HG03045 (cell line): Measurements from ENCODE around the gene ATG7.
"Not testable (repeated sequence)": the region's sequence is repeated elsewhere in the genome, so short reads cannot be mapped to it uniquely, and the experiment has no call there.

Experiments
- ATAC-seq: cut with Tn5 transposase; IDR thresholded peaks from one replicate; pipeline ENCODE4 v1.9.1; 2021; ENCODE audit warnings: mild to moderate bottlenecking, moderate library complexity; ENCODE audit not compliant: unreplicated experiment

The ATG7 gene

DNA sequence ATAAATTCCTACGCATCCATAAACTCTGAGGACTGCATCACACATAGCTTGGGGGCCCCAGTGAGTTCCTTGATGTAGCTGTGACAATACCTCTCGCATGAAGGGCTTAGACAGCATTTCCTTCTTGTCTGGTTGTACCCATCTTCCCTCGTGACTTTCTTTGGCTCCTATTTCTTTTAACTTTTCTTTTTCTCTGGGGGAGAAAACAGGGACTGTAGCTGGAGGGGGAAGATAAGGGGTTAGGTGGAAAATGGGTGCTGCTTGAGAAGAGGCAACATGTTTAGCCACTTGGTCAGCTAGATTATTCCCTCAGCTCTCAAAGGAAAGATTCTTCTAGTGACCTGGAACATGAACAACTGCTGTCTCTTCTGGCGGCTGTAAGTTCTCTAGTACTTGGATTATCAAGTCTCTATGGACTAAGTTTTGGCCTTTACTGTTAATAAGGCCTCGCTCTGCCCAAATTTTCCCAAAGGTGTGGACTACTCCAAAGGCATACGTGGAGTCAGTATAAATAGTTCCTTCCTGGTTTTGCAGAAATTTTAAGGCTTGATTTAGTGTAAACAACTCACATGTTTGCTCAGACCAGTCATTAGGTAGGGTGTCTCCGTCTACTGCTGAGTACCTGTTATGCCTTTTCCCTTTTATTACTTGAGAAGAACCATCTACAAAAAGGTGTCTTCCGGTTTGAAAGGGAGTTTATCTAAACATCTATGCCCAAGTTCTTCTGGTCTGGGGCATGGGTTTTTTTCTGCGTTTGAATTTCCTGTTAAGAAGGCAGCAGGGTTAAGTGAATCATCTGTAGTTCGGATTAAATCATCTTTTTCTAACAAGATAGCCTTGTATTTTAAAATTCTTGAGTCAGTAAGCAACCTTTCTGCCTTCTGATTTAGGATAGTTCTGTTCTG, 21.0 kb upstream of the ATG7 start:
- ATAC-seq, result no peak

DNA sequence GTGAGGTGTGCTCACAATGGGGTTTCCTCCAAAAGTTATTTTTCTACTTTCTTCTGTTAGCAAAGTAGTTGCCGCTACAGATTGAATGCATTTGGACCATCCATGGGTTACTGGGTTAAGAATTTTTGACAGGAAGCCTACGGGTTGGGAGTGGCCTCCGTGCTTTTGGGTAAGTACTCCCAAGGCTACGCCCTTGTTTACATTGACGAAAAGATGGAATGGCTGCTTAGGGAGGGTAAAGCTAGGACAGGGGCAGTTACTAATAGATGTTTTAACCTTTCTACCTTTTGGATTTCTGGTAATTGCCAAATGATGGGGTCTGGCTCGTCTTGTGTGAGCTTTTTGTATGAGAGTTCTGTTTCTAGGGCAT, 20.4 kb upstream of the ATG7 start:
- no peak for ATAC-seq

DNA sequence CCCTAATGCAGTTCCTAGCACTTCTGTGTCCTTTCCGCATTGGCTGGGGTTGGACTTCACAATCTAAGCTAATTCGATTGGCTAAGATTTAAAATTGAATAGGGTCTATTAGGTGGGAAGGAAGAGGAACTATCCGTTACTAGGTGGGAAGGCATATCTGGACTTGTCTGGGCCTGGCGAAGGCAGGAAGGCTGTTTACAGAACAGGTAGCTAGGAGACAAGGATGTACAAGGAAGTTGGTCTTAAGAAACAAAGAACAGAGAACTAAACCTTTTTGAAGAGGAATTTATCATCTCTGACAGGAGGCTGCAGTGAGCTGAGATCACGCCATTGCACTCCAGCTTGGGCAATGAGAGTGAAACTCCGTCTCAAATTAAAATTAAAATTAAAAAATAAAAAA, 17.3 kb upstream of the ATG7 start:
- ATAC-seq, result no peak

DNA sequence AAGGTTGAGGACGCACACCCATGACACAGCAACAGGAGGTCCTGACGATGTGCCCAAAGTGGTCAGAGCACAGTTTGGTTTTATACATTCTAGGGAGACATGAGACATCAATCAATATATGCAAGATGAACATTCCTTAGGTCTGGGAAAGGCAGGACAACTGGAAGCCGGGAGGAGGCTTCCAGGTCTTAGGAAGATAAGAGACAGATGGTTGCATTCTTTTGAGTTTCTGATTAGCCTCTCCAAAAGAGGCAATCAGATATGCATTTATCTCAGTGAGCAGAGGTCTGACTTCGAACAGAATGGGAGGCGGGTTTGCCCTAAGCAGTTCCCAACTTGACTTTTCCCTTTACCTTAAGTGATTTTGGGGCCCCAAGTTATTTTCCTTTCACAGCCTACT, 16.7 kb upstream of the ATG7 start:
- not testable (repeated sequence) for ATAC-seq

DNA sequence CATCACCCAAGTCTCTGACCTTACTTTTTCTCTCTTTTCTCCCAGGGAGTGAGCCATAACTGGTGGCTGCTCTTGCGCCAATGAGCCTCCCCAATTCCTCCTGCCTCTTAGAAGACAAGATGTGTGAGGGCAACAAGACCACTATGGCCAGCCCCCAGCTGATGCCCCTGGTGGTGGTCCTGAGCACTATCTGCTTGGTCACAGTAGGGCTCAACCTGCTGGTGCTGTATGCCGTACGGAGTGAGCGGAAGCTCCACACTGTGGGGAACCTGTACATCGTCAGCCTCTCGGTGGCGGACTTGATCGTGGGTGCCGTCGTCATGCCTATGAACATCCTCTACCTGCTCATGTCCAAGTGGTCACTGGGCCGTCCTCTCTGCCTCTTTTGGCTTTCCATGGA, 13.2 kb upstream of the ATG7 start:
- no peak for ATAC-seq

DNA sequence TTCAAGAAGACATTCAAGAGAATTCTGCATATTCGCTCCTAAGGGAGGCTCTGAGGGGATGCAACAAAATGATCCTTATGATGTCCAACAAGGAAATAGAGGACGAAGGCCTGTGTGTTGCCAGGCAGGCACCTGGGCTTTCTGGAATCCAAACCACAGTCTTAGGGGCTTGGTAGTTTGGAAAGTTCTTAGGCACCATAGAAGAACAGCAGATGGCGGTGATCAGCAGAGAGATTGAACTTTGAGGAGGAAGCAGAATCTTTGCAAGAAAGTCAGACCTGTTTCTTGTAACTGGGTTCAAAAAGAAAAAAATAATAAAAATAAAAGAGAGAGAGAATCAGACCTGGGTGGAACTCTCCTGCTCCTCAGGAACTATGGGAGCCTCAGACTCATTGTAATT, 11.7 kb upstream of the ATG7 start:
- no peak for ATAC-seq

DNA sequence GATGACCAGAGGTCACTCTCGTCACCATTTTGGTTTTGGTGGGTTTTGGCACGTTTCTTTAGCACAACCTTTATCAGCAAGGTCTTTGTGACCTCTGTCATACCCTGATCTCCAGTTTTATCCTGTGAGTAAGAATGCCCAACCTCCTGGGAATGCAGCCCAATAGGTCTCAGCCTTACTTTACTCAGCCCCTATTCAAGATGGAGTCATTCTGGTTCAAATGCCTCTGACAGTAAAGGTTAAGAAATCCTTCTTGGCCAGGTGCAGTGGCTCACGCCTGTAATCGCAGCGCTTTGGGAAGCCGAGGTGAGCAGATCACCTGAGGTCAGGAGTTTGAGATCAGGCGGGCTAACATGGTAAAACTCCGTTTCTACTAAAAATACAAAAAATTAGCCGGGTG, 3.2 kb upstream of the ATG7 start:
- no peak for ATAC-seq

DNA sequence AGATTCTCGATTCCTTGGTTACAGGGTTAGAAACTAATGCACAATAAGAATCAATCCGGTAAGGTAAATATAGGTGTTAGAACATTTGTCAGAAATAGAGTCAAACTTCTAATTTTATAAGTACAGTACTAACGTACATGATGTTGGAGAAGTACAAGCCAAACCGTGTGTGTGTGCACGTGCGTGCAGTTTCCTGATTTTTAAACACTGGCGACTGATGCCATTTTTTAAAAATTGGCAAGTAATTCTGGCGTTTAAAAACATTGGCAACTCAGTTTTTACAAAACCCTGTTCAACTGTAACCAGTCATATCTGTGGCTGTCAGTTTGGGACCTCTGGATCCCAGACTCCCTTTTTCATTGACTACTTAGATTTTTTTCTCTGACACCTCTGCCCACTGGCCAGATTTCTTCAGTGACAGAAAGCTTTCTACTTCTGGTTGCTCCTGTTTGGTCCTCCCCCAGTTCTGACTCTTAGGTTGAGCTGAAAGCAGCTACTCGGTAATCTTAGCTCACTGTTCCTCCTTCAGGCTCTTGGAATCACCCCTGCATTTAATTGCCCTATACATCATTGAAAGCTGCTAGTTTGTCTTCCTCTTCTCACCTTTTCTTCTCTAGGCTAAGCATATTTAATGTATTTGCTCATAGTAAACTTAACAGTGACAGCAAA, 843 bp downstream of the ATG7 start:
- no peak for ATAC-seq

DNA sequence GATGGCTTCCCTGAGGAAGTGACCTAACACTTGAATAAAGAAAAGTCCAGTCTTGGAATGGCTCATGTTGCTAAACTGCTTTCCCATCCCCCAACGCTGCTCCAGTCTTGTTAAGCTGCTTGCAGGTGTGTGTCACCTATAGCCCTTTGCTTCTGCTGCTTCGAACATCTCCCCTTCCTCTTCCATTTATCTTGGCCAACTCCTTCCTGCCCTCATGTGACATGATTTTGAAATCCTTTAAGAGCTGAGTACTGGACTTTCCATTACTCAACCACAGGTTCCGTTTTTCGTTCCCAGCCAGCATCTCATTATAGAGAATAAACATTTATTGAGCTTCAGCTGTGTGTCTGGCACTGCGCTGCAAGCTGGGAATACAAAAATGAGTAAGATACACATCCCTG, 1.7 kb downstream of the ATG7 start:
- no peak for ATAC-seq

DNA sequence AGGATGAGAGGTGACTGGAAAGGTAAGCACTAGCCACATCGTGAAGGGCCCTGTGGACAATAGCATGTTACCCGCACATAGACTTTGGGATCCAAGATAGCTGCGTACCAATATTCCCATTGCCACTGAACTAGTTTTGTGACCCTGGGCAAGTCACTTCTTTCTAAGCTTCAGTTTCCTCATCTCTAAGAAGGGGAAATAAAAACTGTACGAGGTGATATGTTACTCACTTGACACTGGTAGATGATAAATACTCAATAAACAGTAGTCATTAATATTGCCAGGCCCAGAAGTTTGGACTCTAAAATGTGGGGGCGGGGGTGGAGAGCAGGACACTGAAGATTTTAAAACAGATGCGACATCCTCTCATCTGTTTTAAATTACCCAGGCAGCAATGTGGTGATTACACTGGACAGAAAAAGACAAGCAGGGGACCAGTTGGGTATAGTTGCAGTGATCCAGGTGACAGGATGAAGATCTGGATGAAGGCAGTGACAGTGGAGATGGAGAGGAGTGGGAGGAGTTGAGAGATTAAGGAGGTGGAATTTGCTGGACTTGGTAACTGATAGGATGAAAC, 2.5 kb downstream of the ATG7 start:
- ATAC-seq, result no peak

DNA sequence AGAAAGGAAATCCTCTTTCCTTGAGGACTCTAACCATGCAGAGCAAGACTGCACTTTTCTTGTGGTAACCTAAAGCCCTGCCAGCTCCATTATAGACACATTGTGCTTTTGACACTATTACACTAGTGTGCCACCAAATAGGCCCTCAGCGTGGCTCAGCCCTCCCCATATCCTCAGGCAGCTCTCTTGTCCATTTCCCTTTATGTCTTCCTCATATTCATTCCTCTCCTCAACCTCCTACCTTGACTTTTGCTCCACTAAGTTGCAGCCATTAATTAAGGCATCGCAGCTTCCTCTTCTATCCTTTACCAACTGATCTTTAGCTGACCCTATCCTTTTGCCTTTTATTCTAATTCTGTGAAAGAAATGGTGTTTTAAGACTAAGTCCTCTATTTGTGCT, 3.7 kb downstream of the ATG7 start:
- no peak for ATAC-seq

DNA sequence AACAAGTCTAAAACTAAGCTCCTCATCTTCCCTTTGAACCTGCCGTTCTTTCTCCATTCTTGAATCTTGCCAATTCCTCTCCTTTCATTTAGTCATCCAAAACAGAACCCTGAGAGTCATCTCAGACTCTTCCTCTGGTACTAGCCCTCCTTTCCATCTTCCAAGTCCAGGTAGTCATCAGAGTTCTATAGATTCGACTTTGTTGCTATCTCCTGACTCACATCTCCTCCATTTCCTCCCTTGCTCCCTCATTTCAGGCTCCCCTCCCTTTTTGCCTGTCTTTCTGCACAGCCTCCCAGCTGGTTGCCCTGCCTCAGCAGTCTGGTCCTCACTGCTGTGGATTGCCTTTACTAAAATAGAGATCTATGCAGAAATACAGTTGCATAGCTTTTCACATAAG, 4.7 kb downstream of the ATG7 start:
- no peak for ATAC-seq

DNA sequence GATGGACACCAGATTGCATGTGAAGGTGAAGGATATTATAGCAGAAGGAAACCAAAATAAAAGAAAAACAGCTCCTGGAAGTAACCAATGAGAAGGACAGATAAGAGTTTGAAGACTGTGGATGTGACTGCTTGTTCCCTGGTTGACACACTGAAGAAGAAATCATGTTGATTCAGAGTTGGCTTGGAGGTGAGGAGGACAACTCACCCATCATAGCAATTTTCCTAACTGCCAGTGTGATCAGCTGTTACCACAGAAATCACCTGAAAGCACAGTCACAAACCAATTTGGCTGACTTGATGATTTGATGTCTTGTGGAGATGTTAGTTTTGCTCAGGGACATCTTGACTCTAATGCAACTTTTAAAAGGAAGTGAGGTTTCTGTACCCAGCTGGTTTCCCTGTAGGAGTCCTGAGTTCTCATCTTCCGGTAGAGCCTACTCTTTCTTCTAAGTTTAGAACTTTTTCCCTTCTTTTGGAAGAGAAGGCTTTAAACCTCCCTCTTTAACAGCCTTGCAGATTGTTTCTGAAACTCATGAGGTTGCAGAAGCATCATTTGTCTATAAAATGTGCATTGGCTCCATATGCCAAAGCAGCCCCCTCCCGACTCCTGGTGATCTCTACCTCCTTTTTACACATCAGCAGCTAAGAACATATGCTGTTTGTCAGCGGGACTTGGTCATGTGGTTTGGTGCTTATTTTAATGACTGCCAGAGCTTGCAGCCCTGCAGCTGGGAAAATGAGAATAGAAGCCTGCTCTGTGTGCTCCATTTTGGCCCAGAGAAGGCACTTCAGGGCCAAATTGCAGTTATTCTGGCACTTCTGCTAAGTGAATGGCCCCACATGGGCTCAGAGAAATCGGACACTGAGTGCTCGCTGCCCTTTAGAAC, 10.3 kb downstream of the ATG7 start:
- ATAC-seq, result no peak

DNA sequence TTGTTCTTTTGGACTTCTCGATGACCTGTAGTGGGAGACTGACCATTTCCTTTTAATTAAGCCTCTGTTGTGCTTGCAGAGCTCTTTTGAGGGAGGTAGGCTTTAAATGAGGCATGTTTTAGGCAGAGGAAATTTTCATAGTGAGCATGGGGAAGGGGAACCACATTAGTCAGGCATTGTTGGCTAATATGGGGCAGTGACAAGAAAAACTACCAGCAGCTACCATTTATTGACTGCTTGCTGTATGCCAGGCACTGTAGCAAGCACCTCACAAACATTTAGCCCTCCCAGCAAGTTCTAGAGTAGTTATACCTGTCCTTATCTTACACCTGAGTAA, 10.9 kb downstream of the ATG7 start:
- no peak for ATAC-seq

DNA sequence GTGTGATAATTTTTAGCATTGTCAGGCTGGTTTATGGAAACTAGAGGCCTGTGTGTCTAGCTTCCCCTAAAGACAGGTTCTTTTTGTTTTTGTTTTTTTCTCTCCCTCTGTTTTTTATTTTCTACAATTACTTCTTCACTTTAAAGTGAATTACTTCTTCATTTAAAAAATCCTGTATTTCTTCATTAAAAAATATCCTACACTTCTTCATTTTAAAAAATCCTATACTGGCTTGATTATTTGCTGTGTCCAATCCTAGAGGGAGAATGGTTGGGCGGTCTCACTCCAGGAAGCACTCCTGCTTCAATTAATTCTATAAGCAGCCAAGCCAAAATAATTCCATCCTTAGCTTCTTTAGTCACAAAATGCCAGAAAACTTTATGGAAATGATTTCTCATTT, 11.8 kb downstream of the ATG7 start:
- no peak for ATAC-seq

DNA sequence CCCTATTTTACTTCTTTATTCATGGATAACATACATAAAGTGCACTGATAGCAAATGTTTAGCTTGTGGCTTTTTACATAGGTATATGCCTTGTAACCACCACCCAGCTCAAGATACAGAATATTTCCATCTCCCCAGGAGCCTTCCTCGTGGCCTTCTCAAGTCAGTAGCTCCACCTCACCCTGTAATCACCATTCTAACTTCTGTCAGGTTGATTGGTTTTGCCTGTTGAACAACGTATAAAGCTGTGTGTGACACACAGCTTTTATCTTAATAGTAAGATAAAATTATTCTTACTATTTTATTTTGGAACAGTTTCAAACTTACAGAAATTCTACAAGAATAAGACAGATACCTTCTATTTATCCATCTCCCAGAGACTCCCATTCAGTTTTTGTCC, 13.3 kb downstream of the ATG7 start:
- ATAC-seq, result no peak

DNA sequence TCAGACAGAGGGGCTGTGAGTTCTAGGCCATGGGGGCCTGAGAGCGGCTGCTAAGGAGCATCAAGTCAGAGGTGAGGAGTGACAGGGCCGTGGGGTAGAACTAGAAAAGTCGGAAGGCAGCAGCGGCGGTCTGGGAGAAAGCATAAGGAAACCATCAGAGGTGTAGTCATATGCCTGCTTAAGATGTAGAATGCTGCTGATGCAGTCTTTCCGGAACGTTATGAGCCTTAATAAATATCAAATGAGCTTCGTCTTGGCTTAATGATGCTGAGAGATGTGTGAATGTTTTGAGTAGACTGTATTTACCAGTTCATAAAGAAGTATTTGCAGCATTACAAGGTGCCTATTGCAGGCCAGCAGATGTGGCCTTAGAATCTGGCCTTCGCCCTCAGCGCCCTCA, 15.2 kb downstream of the ATG7 start:
- ATAC-seq, result no peak

DNA sequence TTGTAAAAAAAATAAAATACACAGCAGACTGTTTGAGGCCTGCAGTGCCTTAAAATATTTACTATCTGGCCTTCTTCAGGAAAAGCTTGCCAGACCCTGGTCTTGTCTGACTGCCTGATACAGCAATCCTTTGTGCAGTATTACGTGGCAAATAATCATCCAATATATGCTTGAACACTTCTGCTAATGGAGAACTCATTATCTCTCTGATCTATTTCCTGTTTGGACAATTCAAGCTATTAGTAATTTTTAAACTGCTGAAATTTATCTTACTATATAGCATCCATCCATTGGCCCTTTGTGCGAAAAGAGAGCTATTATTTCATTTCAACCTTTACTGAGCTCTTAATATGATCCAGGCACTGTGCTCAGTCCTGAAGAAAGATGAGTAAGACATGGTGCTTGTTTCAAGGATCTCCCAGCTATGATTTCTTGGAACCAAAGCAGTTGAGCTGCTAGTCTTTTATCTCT, 15.9 kb downstream of the ATG7 start:
- ATAC-seq, result no peak

DNA sequence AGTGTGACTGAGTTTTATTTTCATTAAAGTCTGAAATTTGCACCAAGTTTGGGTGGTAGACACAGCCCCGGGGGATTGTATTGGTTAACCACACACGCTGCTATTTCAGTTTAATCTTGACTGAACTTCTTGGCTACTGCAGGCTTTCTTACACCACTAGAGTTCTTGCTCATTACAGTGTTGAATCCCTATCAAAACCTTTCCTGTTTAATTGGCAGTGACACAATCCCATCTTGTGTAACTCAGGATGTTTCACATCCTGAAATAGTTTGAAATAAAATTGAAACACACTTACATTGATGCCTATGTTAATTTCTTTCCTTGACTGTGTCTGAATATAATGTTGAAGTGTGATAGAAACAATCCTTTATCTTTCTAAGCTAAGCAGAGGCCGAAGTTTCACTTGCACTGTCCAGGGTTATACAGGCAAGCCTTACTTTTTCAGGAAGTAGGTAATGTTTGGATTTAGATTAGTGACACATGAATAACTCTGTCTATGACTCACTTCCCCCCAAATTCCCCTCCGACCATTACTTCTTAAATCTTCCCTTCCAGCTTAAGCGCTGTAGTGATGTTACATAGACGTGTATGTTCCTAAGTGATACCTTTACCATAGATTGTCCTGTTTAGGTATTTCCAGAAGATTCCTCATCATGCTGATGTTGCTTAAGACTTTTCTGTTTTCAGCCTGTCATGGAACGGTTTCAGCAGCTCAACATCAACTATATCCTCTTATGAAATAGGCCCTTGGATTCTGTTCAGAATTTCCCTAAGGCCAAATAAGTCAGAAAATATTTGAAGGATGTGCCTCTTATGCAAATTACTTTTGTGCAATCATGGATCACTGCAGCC, 16.8 kb downstream of the ATG7 start:
- peak; percentile 59 for ATAC-seq

DNA sequence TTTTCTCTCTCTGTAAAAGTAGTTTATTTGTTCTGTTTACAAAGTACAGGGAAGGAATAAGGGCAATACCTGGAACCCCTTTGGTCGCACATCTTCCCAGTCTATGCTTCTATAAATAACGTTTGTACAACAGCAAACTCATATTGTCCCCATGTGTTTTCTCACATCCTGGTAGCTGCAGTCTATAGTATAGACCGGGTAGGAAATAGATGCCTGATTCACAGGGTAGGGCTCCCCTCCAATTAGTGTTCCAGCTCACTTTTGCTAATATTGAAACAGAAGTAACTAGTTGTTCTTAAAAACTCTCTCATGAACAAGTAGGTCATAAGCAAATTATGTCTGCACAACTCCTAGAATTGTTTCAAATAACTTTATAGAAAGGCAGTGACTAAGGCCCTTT, 17.7 kb downstream of the ATG7 start:
- ATAC-seq, result no peak
